OCI-LY7 (cell line): Measurements from ENCODE around the gene GFI1B.

Source experiments
- EZH2phosphoT487 ChIP-seq: fragments of 200-600 bp; sonication (generic); IDR thresholded peaks from 2 replicates; pipeline ENCODE4 v1.6.1; 2018; ENCODE audit warnings: low read depth, borderline replicate concordance, mild to moderate bottlenecking, mixed run types, antibody characterized with exemption, low read length, moderate library complexity, mixed read lengths
- TF ChIP-seq, protein P1 (sequence below): fragments of 200-600 bp; sonication (generic); conservative IDR thresholded peaks from 2 replicates; pipeline ENCODE4 v1.5.1; 2014; ENCODE audit warnings: mild to moderate bottlenecking, antibody characterized with exemption, low read length, moderate library complexity, mixed read lengths

DNA sequence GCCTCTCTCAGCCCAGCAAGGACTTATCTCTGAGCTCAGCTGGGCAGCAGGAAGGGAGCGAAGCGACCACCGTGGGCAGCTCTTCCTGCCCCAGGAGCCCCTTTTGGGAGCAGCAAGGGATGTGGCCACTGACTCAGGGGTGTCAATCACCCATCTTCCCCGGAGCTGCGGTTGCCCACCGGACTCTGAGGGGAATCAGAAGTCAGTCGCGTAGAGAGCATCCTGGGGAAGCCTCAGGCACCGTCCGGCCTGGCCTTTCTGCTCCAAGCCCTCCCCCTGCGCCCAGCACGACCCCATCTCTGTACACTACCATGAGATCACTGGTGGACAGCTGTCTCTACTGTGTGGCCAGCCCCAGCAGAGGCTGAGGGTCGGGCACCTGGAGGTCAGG is 24.6 kb downstream of the GFI1B start:
- TF ChIP-seq, protein P1, sequence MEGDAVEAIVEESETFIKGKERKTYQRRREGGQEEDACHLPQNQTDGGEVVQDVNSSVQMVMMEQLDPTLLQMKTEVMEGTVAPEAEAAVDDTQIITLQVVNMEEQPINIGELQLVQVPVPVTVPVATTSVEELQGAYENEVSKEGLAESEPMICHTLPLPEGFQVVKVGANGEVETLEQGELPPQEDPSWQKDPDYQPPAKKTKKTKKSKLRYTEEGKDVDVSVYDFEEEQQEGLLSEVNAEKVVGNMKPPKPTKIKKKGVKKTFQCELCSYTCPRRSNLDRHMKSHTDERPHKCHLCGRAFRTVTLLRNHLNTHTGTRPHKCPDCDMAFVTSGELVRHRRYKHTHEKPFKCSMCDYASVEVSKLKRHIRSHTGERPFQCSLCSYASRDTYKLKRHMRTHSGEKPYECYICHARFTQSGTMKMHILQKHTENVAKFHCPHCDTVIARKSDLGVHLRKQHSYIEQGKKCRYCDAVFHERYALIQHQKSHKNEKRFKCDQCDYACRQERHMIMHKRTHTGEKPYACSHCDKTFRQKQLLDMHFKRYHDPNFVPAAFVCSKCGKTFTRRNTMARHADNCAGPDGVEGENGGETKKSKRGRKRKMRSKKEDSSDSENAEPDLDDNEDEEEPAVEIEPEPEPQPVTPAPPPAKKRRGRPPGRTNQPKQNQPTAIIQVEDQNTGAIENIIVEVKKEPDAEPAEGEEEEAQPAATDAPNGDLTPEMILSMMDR, result no peak
- no peak for TF ChIP-seq EZH2phosphoT487
